Adrenal gland (tissue), 12 donors: Measurements from ENCODE around the gene GRPEL1. TPM values are rescaled to one million over a fixed set of nuclear protein-coding genes. Genes with fewer than 3 reads are reported as not detected.

Source experiments
- DNase-seq, 7 donors: peaks; one replicate each; pipeline ENCODE4 v3.0.0-alpha.2; 2019 to 2020
- H3K27ac ChIP-seq, 5 donors: fragments of 200-600 bp; sonication (generic) in 4 of 5; 1 replicate in 3 of 5; 2 replicates in 2 of 5; pipeline versions ENCODE4 v1.5.1 to v1.8.0; 2016 to 2020; ENCODE audit warnings: mild to moderate bottlenecking in 1 of 5
- H3K27me3 ChIP-seq: fragments of 200-600 bp; 2 replicates; pipeline ENCODE4 v1.8.0; 2021
- H3K36me3 ChIP-seq, 2 donors: fragments of 200-600 bp; replicated peaks in 1 of 2; 1 replicate in 1 of 2; 2 replicates in 1 of 2; pipeline versions ENCODE4 v1.5.1 to v1.8.0; 2018 to 2022
- H3K4me1 ChIP-seq, 2 donors: fragments of 200-600 bp; replicated peaks in 1 of 2; 1 replicate in 1 of 2; 2 replicates in 1 of 2; pipeline versions ENCODE4 v1.5.1 to v1.8.0; 2018 to 2021
- H3K4me3 ChIP-seq, 4 donors: fragments of 200-600 bp; sonication (generic) in 3 of 4; one replicate each; pipeline ENCODE4 v1.5.1; 2016 to 2018
- H3K9me3 ChIP-seq, 3 donors: fragments of 200-600 bp; sonication (generic) in 1 of 3; replicated peaks in 1 of 3; 1 replicate in 2 of 3; 2 replicates in 1 of 3; pipeline versions ENCODE4 v1.5.1 to v1.8.0; 2016 to 2021
- CTCF ChIP-seq, 6 experiments: fragments of 450-650 bp in 4 of 6; fragments of 200-600 bp in 2 of 6; sonication (generic) in 1 of 6; IDR thresholded peaks; 1 replicate in 5 of 6; 2 replicates in 1 of 6; pipeline versions ENCODE4 v1.5.1 to v1.8.0; 2016 to 2021; ENCODE audit warnings: antibody characterized with exemption in 6 of 6, mild to moderate bottlenecking in 2 of 6, moderate library complexity in 1 of 6
- POLR2A ChIP-seq, 2 donors: fragments of 450-650 bp; IDR thresholded peaks; one replicate each; pipeline ENCODE4 v1.6.1; 2017; ENCODE audit warnings: antibody characterized with exemption in 2 of 2, mild to moderate bottlenecking in 2 of 2, moderate library complexity in 1 of 2
- WGBS, 4 donors: extraction: QIAGEN DNeasy Blood & Tissue Kit in 2 of 4; methylation state at CpG; one replicate each; pipeline versions ENCODE4 v1.1.5 to v1.1.7; 2013 to 2017; 5-methylcytosine and 5-hydroxymethylcytosine counted together
- intact Hi-C, 2 donors: fragments of 100-400 bp; cut with DNase I; formaldehyde crosslinking; loops; one replicate each; pipeline versions ENCODE4 v1.14.1 to v1.15.0; 2022 to 2023
- polyA plus RNA-seq, 3 donors: library from polyadenylated mRNA; stranded (reverse); fragments of 200-250 nt in 2 of 3; fragments of 350-450 nt in 1 of 3; fragmentation: Illumina TruSeq in 1 of 3; extraction: RNeasy Lipid Tissue Mini Kit (QIAGEN cat#74804) in 1 of 3; gene quantifications; one replicate each; pipeline ENCODE4 v1.2.3, GENCODE V29; 2013 to 2014
- total RNA-seq, 9 donors: library from RNA; depleted of rRNA in 4 of 9; stranded (reverse); fragments of >200 nt in 4 of 9; fragments of 120-200 nt in 1 of 9; fragmentation: NEBNext Ultra II Directional in 1 of 9; extraction: Animal tissue kit (Norgen Biotek cat#: 25700) in 1 of 9; gene quantifications; one replicate each; pipeline versions ENCODE4 v1.1.0 to v1.2.4, GENCODE V29; 2013 to 2023
- donor health status: healthy with polysubstance abuse.
- donor health status: Bipolar disorder and iron deficiency.
- donor health status: DM: yes; HTN: yes; CAD: no.
- donor health status: DM: no; HTN: no; CAD: no.
- donor health status: DM: no; HTN: no; CAD: no.
- donor health status: DM: yes; HTN: yes; CAD: no.

Gene GRPEL1
- total and polyA plus RNA-seq, 12 donors = 35.8 to 439 (median 80.0) TPM

GRCh38 chr4:7043284-7044136 lies 24.4 kb downstream of the GRPEL1 start, which contains the start of gene TADA2B:
TADA2B (plus strand) TSS chr4:7043372; CDS start chr4:7043580, 208 bp downstream.
- Histone ChIP-seq H3K4me3 (peak within 1 kb of the TSS; percentile 73 to 99 (median 94)), H3K27me3 (no peaks in the 10 kb centered on the region), H3K4me1 (peaks cover 33 to 42% of the 10 kb centered on the region in 2 donors), H3K9me3 (no peaks in the 10 kb centered on the region), H3K27ac (peak within 1 kb of the TSS; percentile 64 to 99 (median 94)), H3K36me3 (no peaks in the 10 kb centered on the region)
- WGBS, 4 donors = 0 to 2% (median 0%) methylated on average over 11 to 119 of the region's 119 CpGs
- peak; percentile 55 to 57 for TF ChIP-seq POLR2A (IDR thresholded peaks at IDR 0.05)
- TF ChIP-seq CTCF (IDR thresholded peaks at IDR 0.05) = no peak
- DNase-seq = peak; percentile 60 to 77 (median 64)
- intact Hi-C loops = no loop called here

- H3K27me3 ChIP-seq = no peaks in the 10 kb centered on the region
- peak overlapping the region; percentile 17 to 73 (median 49) for H3K4me3 ChIP-seq
- no peaks in the 10 kb centered on the region for H3K36me3 ChIP-seq
- peaks cover 33 to 42% of the 10 kb centered on the region in 2 donors for H3K4me1 ChIP-seq
- 0% methylated on average over 9 to 90 of the region's 90 CpGs for WGBS, 4 donors
- no peaks in the 10 kb centered on the region for H3K9me3 ChIP-seq
- intact Hi-C loops = no loop called here
- H3K27ac ChIP-seq = peak overlapping the region in 4 of 5 donors; percentile 45 to 99 (median 80)
- DNase-seq = peak; percentile 97 to 98 (median 98)
- TF ChIP-seq POLR2A (IDR thresholded peaks at IDR 0.05) (peak; percentile 28 to 33), CTCF (IDR thresholded peaks at IDR 0.05) (peak in 3 of 6 experiments; percentile 41 to 78 (median 76))
Observed at GRCh38 chr4:7042503-7043283, 25.2 kb downstream of the GRPEL1 start.

GRCh38 chr4:7041801-7042502 lies 25.9 kb downstream of the GRPEL1 start:
- Histone ChIP-seq H3K4me3 (peak overlapping the region; percentile 17 to 73 (median 49)), H3K27ac (peak overlapping the region in 4 of 5 donors; percentile 45 to 85 (median 80)), H3K4me1 (peaks cover 33 to 39% of the 10 kb centered on the region in 2 donors), H3K9me3 (no peaks in the 10 kb centered on the region), H3K36me3 (no peaks in the 10 kb centered on the region), H3K27me3 (no peaks in the 10 kb centered on the region)
- DNase-seq = peak in 3 of 7 donors; percentile 69 to 80 (median 71)
- intact Hi-C loops = no loop called here
- 24 to 37% (median 30%) methylated on average over 33 to 42 of the region's 42 CpGs for WGBS, 4 donors
- TF ChIP-seq CTCF (IDR thresholded peaks at IDR 0.05) = no peak
- no peak for TF ChIP-seq POLR2A (IDR thresholded peaks at IDR 0.05)
